IPS-11a (cell line): Measurements from ENCODE around the gene EEF1B2.
"Not testable (repeated sequence)": the region's sequence is repeated elsewhere in the genome, so short reads cannot be mapped to it uniquely, and the experiment has no call there.

Experiments used
- H3K4me3 ChIP-seq: one replicate; pipeline ENCODE4 v1.5.1; 2013; ENCODE audit warnings: low read depth, low read length, control low read depth

Gene EEF1B2

GRCh38 chr2:206159346-206160124 is at the start of gene EEF1B2, which contains the start of gene NDUFS1:
EEF1B2 (plus strand) TSS chr2:206159895; CDS start chr2:206159980, 85 bp downstream.
NDUFS1 (minus strand) TSS chr2:206159444; CDS start chr2:206153678, 5,766 bp downstream.
- H3K4me3 ChIP-seq, result peak within 1 kb of the TSS; percentile 96

- H3K4me3 ChIP-seq, result no peak overlapping the region
These were observed 47.6 kb upstream of the EEF1B2 start for GRCh38 chr2:206112108-206112507.

- no peak overlapping the region for H3K4me3 ChIP-seq
These were observed 46.7 kb upstream of the EEF1B2 start for GRCh38 chr2:206112846-206113547.

GRCh38 chr2:206115026-206115578 is 44.6 kb upstream of the EEF1B2 start:
- H3K4me3 ChIP-seq, result no peak overlapping the region

GRCh38 chr2:206116278-206116677 is 43.4 kb upstream of the EEF1B2 start:
- no peak overlapping the region for H3K4me3 ChIP-seq

- H3K4me3 ChIP-seq, result not testable (repeated sequence)
These were observed 37.1 kb upstream of the EEF1B2 start for GRCh38 chr2:206122569-206122968.

GRCh38 chr2:206125901-206126300 is 33.8 kb upstream of the EEF1B2 start:
- no peak overlapping the region for H3K4me3 ChIP-seq

GRCh38 chr2:206127656-206128055 is 32.0 kb upstream of the EEF1B2 start:
- H3K4me3 ChIP-seq, result no peak overlapping the region

GRCh38 chr2:206143451-206143850 is 16.2 kb upstream of the EEF1B2 start:
- no peak overlapping the region for H3K4me3 ChIP-seq

GRCh38 chr2:206144383-206144782 is 15.3 kb upstream of the EEF1B2 start:
- H3K4me3 ChIP-seq, result no peak overlapping the region

GRCh38 chr2:206145665-206146064 is 14.0 kb upstream of the EEF1B2 start:
- H3K4me3 ChIP-seq, result no peak overlapping the region

- H3K4me3 ChIP-seq, result no peak overlapping the region
These were observed 10.4 kb upstream of the EEF1B2 start for GRCh38 chr2:206149330-206149729.

- no peak overlapping the region for H3K4me3 ChIP-seq
These were observed 9.5 kb upstream of the EEF1B2 start for GRCh38 chr2:206150168-206150567.

GRCh38 chr2:206150631-206151030 is 9.1 kb upstream of the EEF1B2 start:
- no peak overlapping the region for H3K4me3 ChIP-seq

- no peak overlapping the region for H3K4me3 ChIP-seq
These were observed 5.5 kb upstream of the EEF1B2 start for GRCh38 chr2:206154197-206154596.

GRCh38 chr2:206157014-206157413 is 2.7 kb upstream of the EEF1B2 start:
- H3K4me3 ChIP-seq, result not testable (repeated sequence)

- peak overlapping the region; percentile 96 for H3K4me3 ChIP-seq
These were observed 941 bp upstream of the EEF1B2 start for GRCh38 chr2:206158563-206159345.

GRCh38 chr2:206160125-206160806 is 571 bp downstream of the EEF1B2 start:
- peak overlapping the region; percentile 96 for H3K4me3 ChIP-seq

GRCh38 chr2:206160807-206161179 is 1.1 kb downstream of the EEF1B2 start:
- H3K4me3 ChIP-seq, result peak overlapping the region; percentile 96

- not testable (repeated sequence) for H3K4me3 ChIP-seq
These were observed 2.7 kb downstream of the EEF1B2 start for GRCh38 chr2:206162401-206162800.
